T-helper 9 cell (primary cell): ENCODE results near the gene TMEM163.
"Not testable (repeated sequence)": the region's sequence is repeated elsewhere in the genome, so short reads cannot be mapped to it uniquely, and the experiment has no call there.

Source experiments
- DNase-seq: peaks from one replicate; pipeline ENCODE4 v3.0.0-alpha.2; 2020

TMEM163 gene

GRCh38 chr2:134512734-134513464 lies 205.9 kb downstream of the TMEM163 start:
- no peak for DNase-seq

- DNase-seq: no peak
These were observed 210.4 kb downstream of the TMEM163 start for GRCh38 chr2:134508391-134508790.

- DNase-seq: no peak
These were observed 211.1 kb downstream of the TMEM163 start for GRCh38 chr2:134507697-134508096.

- not testable (repeated sequence) for DNase-seq
These were observed 211.6 kb downstream of the TMEM163 start for GRCh38 chr2:134507159-134507558.

GRCh38 chr2:134505446-134505845 lies 213.4 kb downstream of the TMEM163 start:
- no peak for DNase-seq

- no peak for DNase-seq
These were observed 214.0 kb downstream of the TMEM163 start for GRCh38 chr2:134504586-134505336.

GRCh38 chr2:134502104-134502503 lies 216.7 kb downstream of the TMEM163 start:
- DNase-seq: no peak

GRCh38 chr2:134501476-134502091 lies 217.2 kb downstream of the TMEM163 start:
- no peak for DNase-seq

GRCh38 chr2:134500211-134500935 lies 218.4 kb downstream of the TMEM163 start:
- no peak for DNase-seq

- DNase-seq: no peak
These were observed 219.4 kb downstream of the TMEM163 start for GRCh38 chr2:134499307-134499926.

GRCh38 chr2:134498654-134499053 lies 220.1 kb downstream of the TMEM163 start:
- no peak for DNase-seq

GRCh38 chr2:134493797-134494196 lies 225.0 kb downstream of the TMEM163 start:
- no peak for DNase-seq

GRCh38 chr2:134491771-134492441 lies 226.9 kb downstream of the TMEM163 start:
- no peak for DNase-seq

GRCh38 chr2:134491022-134491421 lies 227.8 kb downstream of the TMEM163 start:
- DNase-seq: no peak

- DNase-seq: no peak
These were observed 228.2 kb downstream of the TMEM163 start for GRCh38 chr2:134490559-134490958.

- no peak for DNase-seq
These were observed 228.9 kb downstream of the TMEM163 start for GRCh38 chr2:134489732-134490384.

GRCh38 chr2:134482766-134483340 lies 235.9 kb downstream of the TMEM163 start:
- no peak for DNase-seq

GRCh38 chr2:134482131-134482723 lies 236.6 kb downstream of the TMEM163 start:
- DNase-seq: no peak

- DNase-seq: no peak
These were observed 239.0 kb downstream of the TMEM163 start for GRCh38 chr2:134479696-134480330.

- DNase-seq: not testable (repeated sequence)
These were observed 241.8 kb downstream of the TMEM163 start for GRCh38 chr2:134476982-134477381.
